ENCODE measurements around the gene CD7.
"Not testable (repeated sequence)": the region's sequence is repeated elsewhere in the genome, so short reads cannot be mapped to it uniquely, and the experiment has no call there.

The CD7 gene

GRCh38 chr17:82351713-82352488 is 34.5 kb upstream of the CD7 start:
- no peak for TF ChIP-seq JUND (IDR thresholded peaks at IDR 0.05; ENCODE audit: low read depth)
- DNase-seq (ENCODE audit: low read depth in 1 of 2, low spot score in 1 of 2), result peak; percentile 89 to 94
- in situ Hi-C loops (cut with HindIII; ENCODE audit: low pct_unique_long_range_greater_than_20kb, low sequenced_read_pairs), result no loop called here

GRCh38 chr17:82351254-82351712 is 33.9 kb upstream of the CD7 start:
- DNase-seq (ENCODE audit: low read depth in 1 of 2, low spot score in 1 of 2), result no peak
- no peak for TF ChIP-seq JUND (IDR thresholded peaks at IDR 0.05; ENCODE audit: low read depth)
- in situ Hi-C loops (cut with HindIII; ENCODE audit: low pct_unique_long_range_greater_than_20kb, low sequenced_read_pairs), result no loop called here

GRCh38 chr17:82350182-82351030 is 33.0 kb upstream of the CD7 start:
- no peak for TF ChIP-seq JUND (IDR thresholded peaks at IDR 0.05; ENCODE audit: low read depth)
- in situ Hi-C loops (cut with HindIII; ENCODE audit: low pct_unique_long_range_greater_than_20kb, low sequenced_read_pairs), result no loop called here
- peak in 1 of 2 experiments; percentile 56 for DNase-seq (ENCODE audit: low read depth in 1 of 2, low spot score in 1 of 2)

- DNase-seq (ENCODE audit: low read depth in 1 of 2, low spot score in 1 of 2), result no peak
- no peak for TF ChIP-seq JUND (IDR thresholded peaks at IDR 0.05; ENCODE audit: low read depth)
- in situ Hi-C loops (cut with HindIII; ENCODE audit: low pct_unique_long_range_greater_than_20kb, low sequenced_read_pairs), result loop anchor here (10.0 kb wide), 1 partner anchor 66 kb away; the partner anchor contains the start of genes HEXD and OGFOD3
Observed at GRCh38 chr17:82349287-82349701, 31.9 kb upstream of the CD7 start.

- TF ChIP-seq JUND (IDR thresholded peaks at IDR 0.05; ENCODE audit: low read depth), result no peak
- no peak for DNase-seq (ENCODE audit: low read depth in 1 of 2, low spot score in 1 of 2)
- in situ Hi-C loops (cut with HindIII; ENCODE audit: low pct_unique_long_range_greater_than_20kb, low sequenced_read_pairs), result loop anchor here (10.0 kb wide), 1 partner anchor 66 kb away; the partner anchor contains the start of genes HEXD and OGFOD3
Observed at GRCh38 chr17:82348866-82349265, 31.5 kb upstream of the CD7 start.

GRCh38 chr17:82348434-82348833 is 31.0 kb upstream of the CD7 start:
- in situ Hi-C loops (cut with HindIII; ENCODE audit: low pct_unique_long_range_greater_than_20kb, low sequenced_read_pairs), result loop anchor here (10.0 kb wide), 1 partner anchor 66 kb away; the partner anchor contains the start of genes HEXD and OGFOD3
- no peak for DNase-seq (ENCODE audit: low read depth in 1 of 2, low spot score in 1 of 2)
- no peak for TF ChIP-seq JUND (IDR thresholded peaks at IDR 0.05; ENCODE audit: low read depth)

GRCh38 chr17:82347994-82348393 is 30.6 kb upstream of the CD7 start:
- in situ Hi-C loops (cut with HindIII; ENCODE audit: low pct_unique_long_range_greater_than_20kb, low sequenced_read_pairs), result loop anchor here (10.0 kb wide), 1 partner anchor 67 kb away; the partner anchor contains the start of genes HEXD and OGFOD3
- not testable (repeated sequence) for DNase-seq (ENCODE audit: low read depth in 1 of 2, low spot score in 1 of 2)

- DNase-seq (ENCODE audit: low read depth in 1 of 2, low spot score in 1 of 2), result no peak
- in situ Hi-C loops (cut with HindIII; ENCODE audit: low pct_unique_long_range_greater_than_20kb, low sequenced_read_pairs), result loop anchor here (10.0 kb wide), 1 partner anchor 68 kb away; the partner anchor contains the start of genes HEXD and OGFOD3
Observed at GRCh38 chr17:82346342-82347300, 29.2 kb upstream of the CD7 start.

GRCh38 chr17:82345151-82345976 is 28.0 kb upstream of the CD7 start:
- DNase-seq (ENCODE audit: low read depth in 1 of 2, low spot score in 1 of 2), result no peak
- no peak for TF ChIP-seq JUND (IDR thresholded peaks at IDR 0.05; ENCODE audit: low read depth)
- in situ Hi-C loops (cut with HindIII; ENCODE audit: low pct_unique_long_range_greater_than_20kb, low sequenced_read_pairs), result loop anchor here (10.0 kb wide), 1 partner anchor 69 kb away; the partner anchor contains the start of genes HEXD and OGFOD3

More at GRCh38 chr17:82346342-82347300, 29.2 kb upstream of the CD7 start:
- no peak for TF ChIP-seq JUND (IDR thresholded peaks at IDR 0.05; ENCODE audit: low read depth)

GRCh38 chr17:82344175-82344907 is 26.9 kb upstream of the CD7 start:
- DNase-seq (ENCODE audit: low read depth in 1 of 2, low spot score in 1 of 2), result no peak
- no peak for TF ChIP-seq JUND (IDR thresholded peaks at IDR 0.05; ENCODE audit: low read depth)
- in situ Hi-C loops (cut with HindIII; ENCODE audit: low pct_unique_long_range_greater_than_20kb, low sequenced_read_pairs), result loop anchor here (10.0 kb wide), 1 partner anchor 70 kb away; the partner anchor contains the start of genes HEXD and OGFOD3
